Hippocampal formation (tissue), 2 donors: ENCODE data around the gene TUG1.

ENCODE experiments used
- DNase-seq, 2 donors: peaks; one replicate each; lab custom pipeline; 2025; lab: John Stamatoyannopoulos, UW

TUG1 gene

GRCh38 chr22:30947816-30948454 lies 21.1 kb upstream of the TUG1 start:
- peak in 1 of 2 donors; percentile 76 for DNase-seq

GRCh38 chr22:30948930-30949342 lies 20.1 kb upstream of the TUG1 start:
- DNase-seq, result no peak

- no peak for DNase-seq
Observed at GRCh38 chr22:30949934-30950660, 19.0 kb upstream of the TUG1 start.

GRCh38 chr22:30953206-30953605 lies 15.9 kb upstream of the TUG1 start:
- DNase-seq, result no peak

- no peak for DNase-seq
Observed at GRCh38 chr22:30955153-30955552, 13.9 kb upstream of the TUG1 start.

- no peak for DNase-seq
Observed at GRCh38 chr22:30964858-30965257, 4.2 kb upstream of the TUG1 start.

- DNase-seq, result no peak
Observed at GRCh38 chr22:30968015-30968923, 796 bp upstream of the TUG1 start, which contains the start of gene MORC2. MORC2 (minus strand) TSS chr22:30968774; CDS start chr22:30967889, 885 bp downstream.

GRCh38 chr22:30969532-30970355 lies 679 bp downstream of the TUG1 start:
- no peak for DNase-seq

GRCh38 chr22:30970356-30970746 lies 1.3 kb downstream of the TUG1 start:
- DNase-seq, result no peak

GRCh38 chr22:30978304-30978962 lies 9.4 kb downstream of the TUG1 start:
- DNase-seq, result no peak

GRCh38 chr22:30979932-30980331 lies 10.9 kb downstream of the TUG1 start:
- no peak for DNase-seq

GRCh38 chr22:30982512-30982911 lies 13.4 kb downstream of the TUG1 start:
- DNase-seq, result no peak

- no peak for DNase-seq
Observed at GRCh38 chr22:30984317-30984716, 15.3 kb downstream of the TUG1 start.

- no peak for DNase-seq
Observed at GRCh38 chr22:30985561-30986208, 16.6 kb downstream of the TUG1 start.

- DNase-seq, result no peak
Observed at GRCh38 chr22:30989474-30989873, 20.4 kb downstream of the TUG1 start.

- DNase-seq, result no peak
Observed at GRCh38 chr22:30990690-30991089, 21.6 kb downstream of the TUG1 start.

- no peak for DNase-seq
Observed at GRCh38 chr22:30992565-30992964, 23.5 kb downstream of the TUG1 start.

- DNase-seq, result no peak
Observed at GRCh38 chr22:30994960-30995359, 25.9 kb downstream of the TUG1 start.

GRCh38 chr22:30996462-30996861 lies 27.4 kb downstream of the TUG1 start:
- DNase-seq, result no peak

GRCh38 chr22:30998329-30998728 lies 29.3 kb downstream of the TUG1 start:
- DNase-seq, result no peak
